IPS DF 19.7 (cell line): Measurements from ENCODE around the gene GALNTL6.

Experiments
- DNase-seq: peaks from one replicate; pipeline ENCODE4 v3.0.0-alpha.2; 2013; ENCODE audit warnings: low read depth, low spot score

GALNTL6 gene

DNA sequence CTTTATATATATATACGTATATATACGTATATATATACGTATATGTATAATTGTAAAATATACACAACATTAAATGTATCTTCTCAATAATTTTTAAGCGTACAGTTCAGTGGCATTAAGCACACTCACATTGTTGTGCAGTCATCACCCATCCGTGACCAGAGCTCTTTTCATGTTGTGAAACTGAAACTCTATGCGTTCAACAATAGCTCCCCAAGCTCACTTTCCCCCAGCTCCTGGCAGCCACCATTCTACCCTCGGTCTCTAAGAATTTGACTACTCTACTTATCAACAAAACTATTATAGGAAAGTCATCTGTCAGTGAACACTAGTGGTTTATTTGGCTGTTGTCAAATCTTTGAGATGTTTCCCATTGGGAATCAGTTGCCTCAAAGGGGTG, 733.6 kb downstream of the GALNTL6 start:
- no peak for DNase-seq

DNA sequence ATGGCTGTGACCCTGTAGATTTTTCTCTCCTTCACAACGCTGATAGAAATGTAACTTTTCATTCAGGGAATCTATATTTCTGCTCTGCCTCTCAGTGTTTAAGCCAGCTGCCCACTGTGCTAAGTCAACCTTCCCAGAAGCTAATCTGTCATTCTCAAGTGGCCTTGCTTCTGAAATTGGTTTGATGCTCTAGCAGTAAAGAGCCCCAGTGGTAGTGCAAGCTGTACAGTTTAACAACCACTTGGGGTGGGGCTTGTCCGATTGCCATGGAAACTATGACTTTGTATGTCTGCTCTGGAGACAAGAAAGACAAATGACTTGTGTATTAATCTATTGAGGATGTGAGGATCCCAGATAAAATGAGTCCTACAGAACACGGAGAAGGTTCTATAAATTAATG, 734.5 kb downstream of the GALNTL6 start:
- DNase-seq: no peak

DNA sequence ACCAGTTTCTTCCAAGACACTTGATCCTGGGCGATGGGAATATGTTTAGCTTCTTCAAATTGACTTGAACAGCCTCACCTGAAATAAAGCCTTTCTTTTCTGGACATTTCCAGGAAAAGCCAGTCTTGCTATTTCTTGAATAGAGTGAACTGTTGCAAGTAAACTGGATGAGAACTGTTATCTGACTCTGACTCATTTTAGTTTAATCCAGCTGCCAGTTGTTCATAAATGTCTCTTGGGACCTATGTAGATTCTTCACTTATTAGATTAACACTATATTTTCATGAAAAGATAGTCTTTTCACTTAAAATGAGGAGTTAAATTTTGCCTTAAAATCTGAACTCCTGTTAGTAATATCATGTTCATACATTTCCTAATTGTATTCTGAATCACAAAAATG, 740.0 kb downstream of the GALNTL6 start:
- DNase-seq: no peak

DNA sequence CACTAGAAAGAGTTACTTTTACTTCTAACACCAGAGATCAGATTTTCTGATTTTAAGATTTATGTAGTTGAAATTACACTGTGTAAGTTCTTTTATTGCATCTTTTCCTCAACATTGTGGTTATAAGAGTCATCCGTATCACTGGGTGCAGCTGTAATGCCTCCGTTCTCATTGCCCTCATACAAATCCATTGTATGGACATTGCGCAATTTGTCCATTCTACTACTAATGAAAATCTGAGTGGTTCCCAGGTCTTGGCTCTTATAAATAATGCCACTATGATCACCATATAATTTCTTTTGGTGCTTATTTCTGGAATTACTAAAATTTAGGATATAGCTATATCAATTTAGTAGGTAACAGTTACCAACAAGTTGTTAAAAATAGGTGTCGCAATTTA, 741.4 kb downstream of the GALNTL6 start:
- DNase-seq: no peak

DNA sequence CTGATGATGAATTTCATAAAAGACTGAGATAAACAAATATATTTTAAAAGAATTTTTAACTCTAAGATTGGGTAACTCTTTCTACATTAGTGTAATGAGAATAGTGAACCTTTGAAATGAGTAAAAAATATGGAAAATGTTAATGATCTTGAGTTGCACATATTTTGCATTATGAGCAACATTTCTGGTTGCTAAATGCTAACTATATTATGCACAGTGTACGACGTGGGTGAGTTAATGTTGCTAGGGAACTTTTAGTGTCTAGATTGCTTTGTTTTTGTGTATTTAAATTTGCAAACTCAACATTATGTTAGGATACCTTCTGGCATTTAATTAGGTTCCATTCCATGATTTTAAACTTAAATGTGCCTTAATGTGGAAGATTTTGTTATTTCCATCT, 742.5 kb downstream of the GALNTL6 start:
- no peak for DNase-seq

DNA sequence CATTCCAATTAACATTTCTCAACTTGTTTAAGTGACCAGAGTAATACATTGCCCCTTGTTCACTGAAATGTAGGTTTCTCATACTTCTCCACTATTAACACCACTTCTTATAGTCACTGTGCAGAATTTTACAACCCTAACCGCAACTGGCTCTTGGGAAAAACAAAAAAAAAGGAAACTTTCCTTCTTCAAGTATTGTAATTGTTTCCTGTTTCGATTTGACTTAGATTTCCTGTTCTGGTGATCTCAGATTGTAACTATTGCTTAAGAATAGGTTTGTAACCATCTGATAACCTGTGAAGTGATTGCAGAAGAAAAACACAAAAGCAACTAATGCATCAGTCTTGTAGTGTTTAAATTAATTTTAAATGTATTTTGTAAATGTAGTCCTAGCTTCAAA, 760.7 kb downstream of the GALNTL6 start:
- DNase-seq: no peak

DNA sequence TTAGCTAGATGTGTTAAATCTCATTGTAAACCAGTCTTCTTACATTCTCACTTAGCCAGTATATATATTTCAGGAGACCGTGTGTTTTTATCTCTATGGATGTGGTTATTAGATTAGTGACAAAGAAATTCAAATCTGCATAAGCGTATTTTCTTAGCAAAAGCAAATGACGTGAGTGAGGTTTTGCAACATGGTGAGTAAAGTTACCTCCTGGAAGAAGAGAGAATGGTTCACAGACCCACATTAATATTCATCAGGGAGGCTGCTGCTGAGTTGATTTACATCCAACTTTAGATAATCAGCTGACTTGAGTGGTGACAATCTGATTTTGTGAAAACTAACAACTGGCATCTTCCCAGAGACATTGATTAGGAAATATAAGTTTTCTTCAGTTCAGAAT, 765.5 kb downstream of the GALNTL6 start:
- no peak for DNase-seq

DNA sequence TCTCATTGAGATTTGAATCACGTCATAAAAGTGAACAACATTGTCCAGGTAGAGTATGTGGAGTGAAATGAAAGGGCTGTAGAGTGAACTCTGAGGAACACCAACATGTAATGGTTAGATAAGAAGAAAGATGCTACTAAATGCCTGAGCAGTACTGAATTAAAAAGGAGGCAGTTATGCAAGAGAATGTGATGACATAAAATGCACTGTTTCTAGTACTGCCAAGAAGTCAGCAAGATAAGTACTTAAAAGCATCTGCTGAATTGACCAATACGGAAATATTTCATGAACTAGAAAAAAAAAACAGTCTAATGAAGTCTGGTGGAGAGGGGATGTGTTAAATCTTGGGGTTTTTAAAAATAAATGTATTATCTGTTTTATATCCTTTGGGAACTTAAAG, 771.6 kb downstream of the GALNTL6 start:
- no peak for DNase-seq

DNA sequence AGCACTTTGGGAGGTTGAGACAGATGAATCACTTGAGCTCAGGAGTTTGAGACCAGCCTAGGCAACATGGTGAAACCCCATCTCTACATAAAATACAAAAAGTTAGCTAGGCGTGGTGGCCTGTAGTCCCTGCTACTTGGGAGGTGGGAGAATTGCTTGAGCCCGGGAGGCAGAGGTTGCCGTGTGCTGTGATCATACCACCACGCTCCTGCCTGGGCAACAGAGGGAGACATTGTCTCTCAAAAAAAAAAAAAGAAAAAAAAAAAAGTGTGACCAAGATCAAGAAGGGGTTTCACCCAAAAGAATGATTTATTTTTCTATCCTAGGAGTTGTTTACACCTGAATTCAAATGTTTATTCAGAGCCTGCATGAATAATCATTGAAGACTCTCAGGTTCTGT, 783.0 kb downstream of the GALNTL6 start:
- DNase-seq: no peak

DNA sequence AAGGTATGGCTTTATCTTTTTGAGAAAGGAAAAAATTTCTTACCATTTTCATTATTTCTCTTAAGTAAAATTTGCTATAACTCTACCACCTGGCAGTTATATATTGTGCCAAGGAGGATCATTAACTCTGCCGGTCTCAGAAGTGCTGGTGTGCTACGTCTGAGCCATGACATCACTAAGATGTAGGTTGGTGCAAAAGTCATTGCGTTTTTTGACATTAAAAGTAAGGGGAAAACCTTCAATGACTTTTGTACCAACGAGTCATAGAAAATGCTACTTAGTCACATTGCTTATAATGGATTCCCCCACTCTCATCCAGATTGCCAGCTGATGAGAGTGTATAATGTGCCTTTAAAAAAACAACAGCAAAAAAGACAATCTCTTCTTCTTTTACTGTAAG, 786.4 kb downstream of the GALNTL6 start:
- DNase-seq: no peak

DNA sequence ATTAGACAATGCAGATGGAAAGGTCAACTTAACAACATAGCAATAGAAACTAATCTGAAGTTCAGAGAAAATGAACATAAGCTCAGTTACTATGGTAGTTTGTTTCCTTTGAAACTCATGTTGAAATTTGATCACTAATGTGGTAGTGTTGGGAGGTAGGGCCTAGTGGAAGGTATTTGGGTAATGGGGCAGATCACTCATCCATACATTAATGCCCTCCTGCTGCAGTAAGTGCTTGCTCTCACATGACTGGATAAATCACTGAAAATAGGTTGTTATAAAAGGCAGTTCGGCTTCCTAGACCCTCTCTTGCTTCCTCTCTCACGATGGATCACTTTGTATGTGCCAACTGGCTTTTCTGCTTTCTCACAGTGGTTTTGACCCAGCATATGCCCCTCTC, 788.0 kb downstream of the GALNTL6 start:
- no peak for DNase-seq

DNA sequence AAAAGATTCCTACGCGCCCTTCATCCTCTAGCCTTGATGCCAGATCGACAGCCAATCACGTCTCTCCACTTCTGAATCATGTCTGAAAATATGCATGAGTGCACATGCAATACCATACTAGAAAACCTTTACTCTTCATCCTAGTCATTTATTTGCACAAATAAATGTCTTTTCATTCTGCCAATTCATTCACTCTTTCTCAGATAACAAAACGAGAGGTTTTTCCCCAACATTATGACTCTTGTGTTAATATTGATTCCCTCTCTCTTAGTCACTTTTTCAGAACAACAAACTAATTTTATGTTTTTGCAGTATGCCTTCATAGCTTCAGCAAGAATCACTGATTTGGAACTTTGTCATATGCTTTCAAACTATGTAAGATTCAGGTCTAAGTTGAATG, 806.0 kb downstream of the GALNTL6 start:
- no peak for DNase-seq

DNA sequence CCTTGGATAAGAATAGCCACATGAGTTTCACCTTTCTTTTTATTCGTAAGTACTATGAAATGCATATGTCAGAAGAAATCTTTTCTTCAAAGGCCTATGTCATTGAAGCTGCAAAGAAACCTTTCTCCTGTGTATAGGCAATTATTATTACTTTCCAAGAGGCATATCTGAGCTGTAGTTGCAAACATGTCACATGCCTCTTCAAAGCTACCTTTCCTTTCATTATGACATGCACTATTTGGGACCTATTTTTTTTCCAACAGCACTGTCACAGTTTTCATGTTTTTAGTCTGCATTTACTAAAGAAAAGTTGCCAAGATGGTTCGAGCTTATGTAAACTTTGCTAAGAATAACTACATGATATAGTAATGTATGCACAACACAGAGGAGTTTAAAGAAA, 806.6 kb downstream of the GALNTL6 start:
- no peak for DNase-seq

DNA sequence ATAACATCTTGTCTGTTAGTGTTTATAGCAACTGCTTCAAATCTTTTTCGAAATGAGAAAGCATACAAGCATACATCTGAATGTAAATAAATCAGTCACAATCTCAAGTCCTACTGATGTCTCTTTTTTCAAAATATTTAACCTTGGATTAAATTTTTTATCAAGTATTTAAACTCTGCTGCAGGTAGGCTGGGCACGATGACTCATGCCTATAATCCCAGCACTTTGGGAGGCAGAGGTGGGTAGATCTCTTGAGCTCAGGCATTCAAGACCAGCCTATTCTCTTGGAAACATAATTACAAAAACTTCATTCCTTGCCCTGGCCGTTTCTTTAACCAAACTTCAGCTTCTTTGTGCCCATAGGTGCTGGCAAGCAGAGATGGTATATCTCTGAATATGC, 815.1 kb downstream of the GALNTL6 start:
- DNase-seq: no peak

DNA sequence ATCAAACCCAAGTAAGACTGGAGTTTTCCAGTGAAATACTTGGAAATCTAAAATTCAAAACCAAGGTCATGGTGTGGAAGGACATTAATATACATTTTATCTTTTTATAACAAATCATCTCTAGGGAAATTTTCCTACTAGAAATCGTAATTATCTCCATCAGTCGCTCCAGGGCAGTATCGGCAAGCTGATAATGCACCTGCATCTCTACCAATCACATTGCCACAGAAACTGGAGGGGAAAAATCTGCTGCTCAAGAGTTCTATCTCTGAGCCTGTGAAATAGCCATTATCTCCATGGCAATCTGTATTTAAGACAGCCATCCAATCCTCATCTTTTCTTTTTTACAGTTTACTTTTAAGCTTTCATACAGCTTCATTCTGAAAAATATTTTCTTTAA, 817.1 kb downstream of the GALNTL6 start:
- no peak for DNase-seq

DNA sequence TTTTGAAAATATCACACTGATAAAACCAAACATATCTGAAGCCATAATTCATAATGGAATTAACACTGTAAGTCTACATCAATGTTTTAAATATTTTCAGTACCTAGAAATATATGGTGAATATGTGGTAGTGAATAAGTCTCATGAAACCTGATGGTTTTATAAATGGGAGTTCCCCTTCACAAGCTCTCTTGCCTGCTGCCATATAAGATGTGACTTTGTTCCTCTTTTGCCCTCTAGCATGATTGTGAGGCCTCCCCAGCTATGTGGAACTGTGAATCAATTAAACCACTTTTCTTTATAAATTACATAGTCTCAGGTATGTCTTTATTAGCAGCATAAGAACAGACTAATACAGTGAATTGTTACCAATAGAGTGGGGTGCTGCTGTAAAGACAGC, 818.6 kb downstream of the GALNTL6 start:
- DNase-seq: no peak

DNA sequence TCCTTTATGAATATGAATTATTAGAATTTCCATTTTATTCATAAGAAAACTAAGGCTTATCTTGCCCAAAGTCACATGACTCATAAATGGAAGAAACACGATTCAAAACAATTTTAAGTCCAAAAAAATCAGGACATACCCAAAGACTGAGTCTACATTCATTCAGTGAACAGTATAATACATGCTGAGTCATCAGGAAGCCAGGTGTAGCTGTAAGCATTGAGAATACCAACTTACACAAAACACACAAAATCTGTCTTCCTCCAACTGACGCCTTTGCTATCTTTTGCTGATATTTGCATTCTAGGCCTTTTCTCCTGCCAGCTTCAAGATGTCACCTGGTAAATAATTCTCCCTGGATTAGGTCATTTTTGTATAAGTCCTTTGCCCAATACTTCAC, 835.3 kb downstream of the GALNTL6 start:
- no peak for DNase-seq

DNA sequence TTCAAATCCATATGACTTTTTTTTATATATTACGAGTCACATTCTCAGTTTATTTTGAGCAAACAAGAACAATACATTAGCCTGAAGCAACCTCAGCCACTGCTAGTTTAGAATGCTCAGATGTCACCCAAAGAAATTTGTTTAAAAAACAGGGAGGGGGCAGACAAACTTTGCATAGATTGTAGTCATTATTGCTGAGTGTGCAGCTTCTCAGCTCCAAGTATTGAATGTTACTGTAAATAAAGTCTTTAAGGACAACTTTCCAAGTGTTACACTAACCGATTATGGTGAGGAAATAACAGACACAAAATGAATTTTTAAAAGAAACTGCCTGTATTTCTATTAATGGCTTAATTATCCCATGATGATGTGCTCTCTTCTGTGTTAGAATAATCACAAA, 835.9 kb downstream of the GALNTL6 start:
- DNase-seq: no peak

DNA sequence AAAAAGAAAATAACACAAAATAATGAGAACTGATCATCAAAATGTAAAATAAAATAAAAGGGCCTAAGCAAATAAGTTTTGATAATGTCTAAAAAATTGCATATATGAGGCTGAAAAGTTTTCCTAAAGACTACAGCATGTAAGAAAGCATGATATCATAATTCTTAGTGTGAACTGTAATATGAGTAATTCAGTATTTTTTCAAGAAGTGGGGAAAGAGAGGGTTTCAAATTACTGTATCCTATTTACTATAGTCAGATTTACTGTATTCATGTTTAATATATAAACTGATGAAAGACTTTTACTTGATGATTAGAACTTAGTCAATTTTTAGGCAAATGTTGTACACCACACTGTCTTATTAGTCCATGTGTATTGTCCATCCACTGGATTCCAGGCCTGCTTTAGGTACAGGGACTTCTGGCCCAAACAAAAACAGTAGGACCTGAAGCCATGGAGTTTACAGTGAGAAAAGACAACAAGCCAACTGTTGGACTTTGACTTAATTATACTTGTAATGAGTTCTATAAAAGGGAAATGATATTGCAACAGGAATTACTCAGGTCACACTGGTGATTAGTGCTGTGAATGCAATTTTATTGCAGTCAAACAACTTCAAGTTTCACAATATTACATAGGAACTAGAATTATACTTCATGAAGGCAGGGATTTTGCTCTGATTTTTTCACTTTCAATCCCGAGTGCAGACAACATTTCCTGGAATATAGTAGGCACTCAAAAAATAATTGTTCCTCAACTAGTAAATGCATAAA, 837.7 kb downstream of the GALNTL6 start:
- no peak for DNase-seq

DNA sequence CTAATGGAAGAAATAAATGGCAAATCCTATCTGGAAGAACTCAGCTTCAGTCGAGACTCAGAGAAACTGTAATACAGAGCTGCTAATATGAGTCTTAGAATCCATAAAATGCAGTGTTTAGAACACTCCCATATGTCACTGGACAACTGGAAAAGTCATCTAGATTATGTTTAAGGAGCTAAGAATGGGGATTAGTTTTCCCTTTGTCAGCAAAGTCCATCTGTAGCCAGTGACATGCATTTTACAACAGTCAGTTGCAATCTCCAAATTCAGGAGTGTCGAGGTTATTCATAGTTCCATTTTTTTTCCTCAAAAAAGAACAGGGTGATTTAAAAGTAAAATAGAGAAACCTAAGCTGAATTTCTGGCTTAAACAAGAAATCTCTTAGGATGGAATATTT, 838.8 kb downstream of the GALNTL6 start:
- no peak for DNase-seq

DNA sequence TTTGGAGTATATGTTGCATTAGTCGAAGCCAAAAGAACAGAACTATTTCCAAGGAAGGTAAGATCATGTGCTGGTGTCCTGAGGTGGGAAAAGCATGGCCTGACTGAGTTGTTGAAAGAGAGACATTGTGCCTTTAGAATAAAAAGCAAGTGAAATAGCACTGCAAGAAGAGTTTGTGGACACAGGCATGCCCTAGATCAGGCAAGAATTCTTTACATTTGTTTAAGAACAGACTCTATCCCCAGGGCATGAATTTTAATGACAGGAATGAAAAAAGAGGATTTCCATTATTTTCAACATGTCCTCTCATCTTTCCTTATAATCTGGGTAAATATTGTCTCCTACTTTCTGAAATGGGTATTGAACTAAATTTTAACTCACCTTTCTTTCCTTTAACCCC, 839.2 kb downstream of the GALNTL6 start:
- DNase-seq: no peak

DNA sequence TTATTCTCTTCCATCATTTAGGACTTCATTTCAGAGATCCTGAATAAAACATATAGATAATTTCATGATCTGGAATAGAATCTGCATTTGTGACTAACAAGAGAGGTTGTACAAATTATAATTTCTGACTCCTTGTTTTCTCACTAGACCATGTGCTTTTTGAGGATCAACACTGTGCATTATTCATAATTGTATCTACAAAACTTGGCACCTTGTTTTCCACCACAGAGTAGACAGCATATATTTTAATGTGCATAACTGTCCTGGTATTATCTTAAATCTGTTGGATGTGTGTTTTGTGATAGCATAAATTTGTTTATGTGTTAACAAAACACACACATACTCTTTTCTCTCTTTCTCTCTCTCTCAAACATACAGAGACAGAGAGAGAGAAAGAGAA, 840.5 kb downstream of the GALNTL6 start:
- DNase-seq: no peak

DNA sequence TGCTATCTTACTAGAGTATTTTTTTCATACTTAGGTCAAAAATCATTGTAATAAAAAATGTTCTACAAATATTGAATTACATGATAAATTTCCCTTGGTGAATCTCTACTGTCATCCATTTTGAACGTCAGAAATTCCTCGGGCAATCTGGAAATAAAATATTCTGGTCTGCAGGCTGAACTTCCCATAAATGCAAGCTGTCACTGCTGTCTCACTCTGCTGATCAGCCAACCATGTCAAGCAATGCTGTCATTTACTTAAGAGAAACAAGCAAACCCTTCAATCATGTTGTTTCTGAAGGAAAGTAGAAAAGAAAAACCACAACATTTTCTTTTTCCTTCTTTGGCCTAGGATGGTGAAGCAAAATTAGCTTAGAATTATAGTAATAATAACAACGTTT, 841.3 kb downstream of the GALNTL6 start:
- no peak for DNase-seq

DNA sequence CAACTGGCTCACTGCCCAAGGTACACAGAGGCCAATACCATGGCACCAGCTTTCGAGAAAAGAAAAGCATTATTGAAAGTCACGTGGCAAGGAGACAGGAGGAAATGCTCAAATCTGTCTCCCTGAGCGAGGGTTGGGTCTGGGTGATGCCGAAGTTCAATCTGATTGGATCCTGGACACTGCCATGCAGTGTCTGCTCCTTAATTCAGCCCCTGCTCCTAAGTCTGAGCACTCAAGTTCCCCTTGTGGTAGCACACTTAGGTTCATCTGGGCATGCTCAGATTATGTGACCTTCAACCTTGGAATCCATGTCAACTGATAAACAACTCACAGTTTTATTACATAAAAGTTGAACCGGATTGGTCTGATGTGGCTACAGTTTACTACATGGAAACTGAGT, 842.9 kb downstream of the GALNTL6 start:
- DNase-seq: no peak
